DOHH2 (cell line): ENCODE data around the gene EMP3.

ENCODE experiments used
- H3F3A ChIP-seq: fragments of 200-600 bp; sonication (generic), shearing (Covaris generic); 2 replicates; pipeline ENCODE4 v1.6.0; 2016; ENCODE audit warnings: antibody characterized with exemption, mild to moderate bottlenecking; ENCODE audit not compliant: control insufficient read depth, insufficient read depth
- H3K27ac ChIP-seq: fragments of 200-600 bp; sonication (generic); 2 replicates; pipeline ENCODE4 v1.5.1; 2014; ENCODE audit warnings: low read depth, mild to moderate bottlenecking, low read length, moderate library complexity
- H3K27me3 ChIP-seq: fragments of 200-600 bp; sonication (generic); 2 replicates; pipeline ENCODE4 v1.6.1; 2014; ENCODE audit warnings: mild to moderate bottlenecking, low read length, mixed read lengths; ENCODE audit not compliant: control insufficient read depth
- H3K36me3 ChIP-seq: fragments of 200-600 bp; sonication (generic); 2 replicates; pipeline ENCODE4 v1.6.1; 2014; ENCODE audit warnings: mild to moderate bottlenecking, low read length, moderate library complexity, mixed read lengths; ENCODE audit not compliant: control insufficient read depth
- H3K4me1 ChIP-seq: fragments of 200-600 bp; sonication (generic); 2 replicates; pipeline ENCODE4 v1.6.1; 2014; ENCODE audit warnings: mild to moderate bottlenecking, low read length, mixed read lengths; ENCODE audit not compliant: control insufficient read depth
- H3K4me2 ChIP-seq: fragments of 200-600 bp; sonication (generic); 2 replicates; pipeline ENCODE4 v1.6.0; 2014; ENCODE audit warnings: mild to moderate bottlenecking, low read length, moderate library complexity
- H3K4me3 ChIP-seq: fragments of 200-600 bp; sonication (generic); 2 replicates; pipeline ENCODE4 v1.5.1; 2014; ENCODE audit warnings: mild to moderate bottlenecking, low read length, mixed read lengths
- H3K79me2 ChIP-seq: fragments of 200-600 bp; sonication (generic); 2 replicates; pipeline ENCODE4 v1.6.1; 2014; ENCODE audit warnings: mild to moderate bottlenecking, low read length, mixed read lengths; ENCODE audit not compliant: control insufficient read depth
- H3K9me2 ChIP-seq: fragments of 200-600 bp; sonication (generic); replicated peaks from 2 replicates; pipeline ENCODE4 v1.6.1; 2014; ENCODE audit warnings: mild to moderate bottlenecking, low read length, mixed read lengths; ENCODE audit not compliant: control insufficient read depth
- H3K9me3 ChIP-seq: fragments of 200-600 bp; sonication (generic); 2 replicates; pipeline ENCODE4 v1.6.1; 2014; ENCODE audit warnings: antibody characterized with exemption, low read length, mixed read lengths; ENCODE audit not compliant: control insufficient read depth, insufficient read depth
- H4K20me1 ChIP-seq: fragments of 200-600 bp; sonication (generic); 2 replicates; pipeline ENCODE4 v1.6.0; 2014; ENCODE audit warnings: low read depth, mild to moderate bottlenecking, antibody characterized with exemption, low read length, moderate library complexity; ENCODE audit not compliant: control insufficient read depth, insufficient read depth
- CTCF ChIP-seq: fragments of 200-600 bp; sonication (generic); IDR thresholded peaks from one replicate; pipeline ENCODE4 v1.5.1; 2014; ENCODE audit warnings: antibody characterized with exemption, mild to moderate bottlenecking, low read depth, low read length; ENCODE audit not compliant: poor library complexity, severe bottlenecking
- EZH2phosphoT487 ChIP-seq: fragments of 200-600 bp; sonication (generic); IDR thresholded peaks from 2 replicates; pipeline ENCODE4 v1.6.1; 2017; ENCODE audit warnings: borderline replicate concordance, mild to moderate bottlenecking, antibody characterized with exemption, low read length, moderate library complexity, mixed read lengths

Gene EMP3

GRCh38 chr19:48372904-48373303, 47.6 kb downstream of the EMP3 start:
- no peak for TF ChIP-seq EZH2phosphoT487
- TF ChIP-seq CTCF, result no peak
- no peak overlapping the region for H3K4me3 ChIP-seq
- no peaks in the 10 kb centered on the region for H3K9me3 ChIP-seq
- no peaks in the 10 kb centered on the region for H3K9me2 ChIP-seq
- H3K27ac ChIP-seq, result no peak overlapping the region
- no peaks in the 10 kb centered on the region for H3K36me3 ChIP-seq
- H3K4me1 ChIP-seq, result no peaks in the 10 kb centered on the region
- H3K79me2 ChIP-seq, result no peaks in the 10 kb centered on the region
- no peaks in the 10 kb centered on the region for H3F3A ChIP-seq
- no peaks in the 10 kb centered on the region for H3K27me3 ChIP-seq
- H4K20me1 ChIP-seq, result no peaks in the 10 kb centered on the region
- no peak overlapping the region for H3K4me2 ChIP-seq

- H3K79me2 ChIP-seq, result no peaks in the 10 kb centered on the region
- H3K4me1 ChIP-seq, result no peaks in the 10 kb centered on the region
- H3K27ac ChIP-seq, result no peak overlapping the region
- no peak for TF ChIP-seq EZH2phosphoT487
- TF ChIP-seq CTCF, result no peak
- H3K4me2 ChIP-seq, result no peak overlapping the region
- no peaks in the 10 kb centered on the region for H4K20me1 ChIP-seq
- H3F3A ChIP-seq, result no peaks in the 10 kb centered on the region
- H3K9me2 ChIP-seq, result no peaks in the 10 kb centered on the region
- no peak overlapping the region for H3K4me3 ChIP-seq
- no peaks in the 10 kb centered on the region for H3K9me3 ChIP-seq
- H3K36me3 ChIP-seq, result no peaks in the 10 kb centered on the region
- H3K27me3 ChIP-seq, result no peaks in the 10 kb centered on the region
Observed at GRCh38 chr19:48373567-48373966, 48.2 kb downstream of the EMP3 start.

- TF ChIP-seq EZH2phosphoT487 (no peak), CTCF (no peak)
- H3K4me1 ChIP-seq, result no peaks in the 10 kb centered on the region
- H3F3A ChIP-seq, result 0 out of 2 replicates have a peak, but pooled peaks cover 3% of the 10 kb centered on the region
- H3K4me2 ChIP-seq, result no peak overlapping the region
- H4K20me1 ChIP-seq, result no peaks in the 10 kb centered on the region
- no peaks in the 10 kb centered on the region for H3K9me2 ChIP-seq
- H3K36me3 ChIP-seq, result peaks cover 18% of the 10 kb centered on the region
- no peak overlapping the region for H3K27ac ChIP-seq
- no peaks in the 10 kb centered on the region for H3K79me2 ChIP-seq
- no peak overlapping the region for H3K4me3 ChIP-seq
- no peaks in the 10 kb centered on the region for H3K9me3 ChIP-seq
- no peaks in the 10 kb centered on the region for H3K27me3 ChIP-seq
Observed at GRCh38 chr19:48378194-48378570, 52.8 kb downstream of the EMP3 start.

DNA sequence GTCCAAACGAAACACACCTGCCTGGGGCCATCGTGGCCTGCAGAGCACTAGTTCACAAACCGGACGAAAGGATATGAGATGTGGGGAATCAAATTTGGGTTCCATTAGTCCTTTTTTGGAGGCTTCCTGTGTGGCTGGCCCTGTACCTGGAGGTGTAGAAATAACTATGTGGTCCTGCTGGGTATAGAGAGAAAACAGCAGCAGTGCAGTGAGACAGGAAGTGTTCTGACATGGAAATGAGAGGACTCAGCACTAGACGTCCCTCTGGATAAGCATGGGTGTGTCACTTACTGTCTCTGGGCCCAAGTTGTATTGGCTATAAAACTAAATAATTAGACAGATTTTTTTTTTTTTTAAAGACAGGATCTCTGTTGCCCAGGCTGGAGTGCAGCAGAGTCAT, 53.7 kb downstream of the EMP3 start:
- 0 out of 2 replicates have a peak, but pooled peaks cover 3% of the 10 kb centered on the region for H3F3A ChIP-seq
- no peak overlapping the region for H3K4me3 ChIP-seq
- no peaks in the 10 kb centered on the region for H3K9me3 ChIP-seq
- H3K36me3 ChIP-seq, result peaks cover 24% of the 10 kb centered on the region
- no peak overlapping the region for H3K27ac ChIP-seq
- H3K79me2 ChIP-seq, result no peaks in the 10 kb centered on the region
- H3K9me2 ChIP-seq, result no peaks in the 10 kb centered on the region
- no peaks in the 10 kb centered on the region for H4K20me1 ChIP-seq
- no peaks in the 10 kb centered on the region for H3K4me1 ChIP-seq
- no peak overlapping the region for H3K4me2 ChIP-seq
- no peak for TF ChIP-seq CTCF
- TF ChIP-seq EZH2phosphoT487, result no peak
- H3K27me3 ChIP-seq, result no peaks in the 10 kb centered on the region
